Brain microvascular endothelial cell (primary cell): ENCODE data around the gene NAT16.

Source experiments
- DNase-seq: peaks from one replicate; pipeline ENCODE4 v3.0.0-alpha.2; 2020
- H3K27ac ChIP-seq: fragments of 250-450 bp; sonication (Bioruptor Pico); 2 replicates; pipeline ENCODE4 v1.5.1; 2020; ENCODE audit warnings: mild to moderate bottlenecking, moderate library complexity
- H3K27me3 ChIP-seq: fragments of 250-450 bp; sonication (Bioruptor Pico); replicated peaks from 2 replicates; pipeline ENCODE4 v1.5.1; 2020; ENCODE audit warnings: mild to moderate bottlenecking
- H3K36me3 ChIP-seq: fragments of 250-450 bp; sonication (Bioruptor Pico); replicated peaks from 2 replicates; pipeline ENCODE4 v1.5.1; 2020; ENCODE audit warnings: mild to moderate bottlenecking
- H3K4me3 ChIP-seq: 2 replicates; pipeline ENCODE4 v1.5.1; 2011; ENCODE audit warnings: low read depth, mild to moderate bottlenecking, control low read depth, low read length, moderate library complexity
- CTCF ChIP-seq: IDR thresholded peaks from 2 replicates; pipeline ENCODE4 v1.5.1; 2011; ENCODE audit warnings: low read depth, mild to moderate bottlenecking, moderate library complexity, low read length, control low read depth, inconsistent platforms; ENCODE audit errors: missing control alignments
- in situ Hi-C: cut with HindIII; loops from 2 replicates; pipeline ENCODE4 v1.10.0; 2017; ENCODE audit warnings: low sequenced_read_pairs, low pct_ligation_motif_present

The NAT16 gene

GRCh38 chr7:101186844-101187428 is 6.8 kb upstream of the NAT16 start:
- in situ Hi-C loops, result no loop called here
- no peak for DNase-seq
- no peak for TF ChIP-seq CTCF
- no peak overlapping the region for H3K4me3 ChIP-seq
- H3K36me3 ChIP-seq, result no peaks in the 10 kb centered on the region
- no peaks in the 10 kb centered on the region for H3K27me3 ChIP-seq
- no peak overlapping the region for H3K27ac ChIP-seq

GRCh38 chr7:101186194-101186593 is 6.1 kb upstream of the NAT16 start:
- no peak for TF ChIP-seq CTCF
- in situ Hi-C loops, result no loop called here
- no peak for DNase-seq
- H3K27me3 ChIP-seq, result peaks cover 2% of the 10 kb centered on the region
- no peak overlapping the region for H3K27ac ChIP-seq
- H3K36me3 ChIP-seq, result no peaks in the 10 kb centered on the region
- H3K4me3 ChIP-seq, result no peak overlapping the region

- DNase-seq, result peak; percentile 60
- no peaks in the 10 kb centered on the region for H3K36me3 ChIP-seq
- no peak for TF ChIP-seq CTCF
- H3K4me3 ChIP-seq, result no peak overlapping the region
- in situ Hi-C loops, result no loop called here
- H3K27me3 ChIP-seq, result peaks cover 10% of the 10 kb centered on the region
- no peak overlapping the region for H3K27ac ChIP-seq
Measured at GRCh38 chr7:101185258-101185839, 5.3 kb upstream of the NAT16 start.

- no peak overlapping the region for H3K27ac ChIP-seq
- H3K27me3 ChIP-seq, result peaks cover 47% of the 10 kb centered on the region
- no peak overlapping the region for H3K4me3 ChIP-seq
- no peak for TF ChIP-seq CTCF
- no peak for DNase-seq
- in situ Hi-C loops, result no loop called here
- no peaks in the 10 kb centered on the region for H3K36me3 ChIP-seq
Measured at GRCh38 chr7:101179713-101180112, 380 bp downstream of the NAT16 start.

GRCh38 chr7:101179117-101179516 is 976 bp downstream of the NAT16 start:
- TF ChIP-seq CTCF, result no peak
- no peak overlapping the region for H3K27ac ChIP-seq
- no peaks in the 10 kb centered on the region for H3K36me3 ChIP-seq
- in situ Hi-C loops, result no loop called here
- H3K4me3 ChIP-seq, result no peak overlapping the region
- peaks cover 53% of the 10 kb centered on the region for H3K27me3 ChIP-seq
- DNase-seq, result no peak

GRCh38 chr7:101177644-101178043 is 2.4 kb downstream of the NAT16 start:
- TF ChIP-seq CTCF, result no peak
- H3K36me3 ChIP-seq, result no peaks in the 10 kb centered on the region
- no peak for DNase-seq
- peaks cover 64% of the 10 kb centered on the region for H3K27me3 ChIP-seq
- H3K27ac ChIP-seq, result no peak overlapping the region
- in situ Hi-C loops, result no loop called here
- H3K4me3 ChIP-seq, result no peak overlapping the region
